ENCODE measurements around the gene C1orf21.

- TF ChIP-seq POLR2AphosphoS5 (IDR thresholded peaks at IDR 0.05; ENCODE audit: borderline replicate concordance, low read depth, low read length) = no peak
- no peak for TF ChIP-seq EZH2 (IDR thresholded peaks at IDR 0.05)
- TF ChIP-seq FOXP2 (optimal IDR thresholded peaks at IDR 0.05; ENCODE audit: control extremely low read depth, extremely low read length, insufficient read depth) = no peak
Observed at GRCh38 chr1:184489908-184490307, 103.1 kb downstream of the C1orf21 start.
